CD4-positive, alpha-beta T cell treated with Interleukin-2 at 100 ng/mL for 4 hours (primary cell): ENCODE measurements around the gene SPEM3.

Source experiments
- DNase-seq: peaks from one replicate; pipeline ENCODE4 v3.0.0-alpha.2; 2020; ENCODE audit warnings: low spot score

Gene SPEM3

GRCh38 chr17:7428557-7428956 lies at the start of gene SPEM3:
TSS of gene SPEM3 (plus strand) at chr17:7428857. CDS start at chr17:7428903, 46 bp downstream.
- DNase-seq, result no peak

- DNase-seq, result no peak
Measured at GRCh38 chr17:7379134-7379533, 49.5 kb upstream of the SPEM3 start.

- DNase-seq, result no peak
Measured at GRCh38 chr17:7380321-7380720, 48.3 kb upstream of the SPEM3 start.

- no peak for DNase-seq
Measured at GRCh38 chr17:7380855-7381683, 47.6 kb upstream of the SPEM3 start, which contains the start of gene TNK1. TSS of gene TNK1 (plus strand) at chr17:7381089. CDS start at chr17:7382927, 1,838 bp downstream.

GRCh38 chr17:7382901-7383300 lies 45.8 kb upstream of the SPEM3 start:
- DNase-seq, result no peak

- no peak for DNase-seq
Measured at GRCh38 chr17:7383371-7383741, 45.3 kb upstream of the SPEM3 start.

- peak; percentile 78 for DNase-seq
Measured at GRCh38 chr17:7383742-7384488, 44.7 kb upstream of the SPEM3 start.

GRCh38 chr17:7384489-7385081 lies 44.1 kb upstream of the SPEM3 start:
- DNase-seq, result no peak

GRCh38 chr17:7388856-7389255 lies 39.8 kb upstream of the SPEM3 start:
- DNase-seq, result no peak

- no peak for DNase-seq
Measured at GRCh38 chr17:7389924-7390910, 38.4 kb upstream of the SPEM3 start.

GRCh38 chr17:7391307-7391706 lies 37.4 kb upstream of the SPEM3 start:
- DNase-seq, result no peak

GRCh38 chr17:7392696-7393612 lies 35.7 kb upstream of the SPEM3 start:
- no peak for DNase-seq

GRCh38 chr17:7393613-7394451 lies 34.8 kb upstream of the SPEM3 start:
- DNase-seq, result peak; percentile 73

- peak; percentile 77 for DNase-seq
Measured at GRCh38 chr17:7394452-7395191, 34.0 kb upstream of the SPEM3 start, which contains the start of gene PLSCR3. TSS of gene PLSCR3 (minus strand) at chr17:7394525. CDS start at chr17:7394110, 415 bp downstream.

- no peak for DNase-seq
Measured at GRCh38 chr17:7396147-7396546, 32.5 kb upstream of the SPEM3 start.

GRCh38 chr17:7398612-7399011 lies 30.0 kb upstream of the SPEM3 start:
- no peak for DNase-seq

GRCh38 chr17:7403043-7403726 lies 25.5 kb upstream of the SPEM3 start:
- DNase-seq, result no peak

GRCh38 chr17:7403727-7403976 lies 25.0 kb upstream of the SPEM3 start:
- no peak for DNase-seq
